ENCODE data around the gene PLEKHH1. TPM values are rescaled to one million over a fixed set of nuclear protein-coding genes. Genes with fewer than 3 reads are reported as not detected.
A peak's percentile ranks its signal among the peaks of the same experiment; 100 is the strongest.
"Not testable (repeated sequence)": the region's sequence is repeated elsewhere in the genome, so short reads cannot be mapped to it uniquely, and the experiment has no call there.

Gene PLEKHH1
- total RNA-seq, 2 donors from 2014 or later, result 1.0 to 1.2 TPM

GRCh38 chr14:67527756-67528155, 5.3 kb upstream of the PLEKHH1 start:
- no peak overlapping the region for H3K4me3 Mint-ChIP-seq
- no peaks in the 10 kb centered on the region for H3K36me3 Mint-ChIP-seq (ENCODE audit: insufficient read depth in 2 of 2)
- ATAC-seq (replicated peaks in 1 of 2), result no peak
- peaks cover 56% of the 10 kb centered on the region for H3K27me3 Mint-ChIP-seq (ENCODE audit: low read depth)
- peaks cover 4% of the 10 kb centered on the region for H3K4me1 Mint-ChIP-seq (ENCODE audit: low read depth)
- H3K27ac Mint-ChIP-seq, result no peak overlapping the region
- DNase-seq, result no peak
- H3K9me3 Mint-ChIP-seq, result no peaks in the 10 kb centered on the region

GRCh38 chr14:67528276-67528675, 4.8 kb upstream of the PLEKHH1 start:
- Mint-ChIP-seq H3K9me3 (no peaks in the 10 kb centered on the region), H3K4me3 (no peak overlapping the region), H3K36me3 (ENCODE audit: insufficient read depth in 2 of 2) (no peaks in the 10 kb centered on the region), H3K4me1 (ENCODE audit: low read depth) (peaks cover 4% of the 10 kb centered on the region), H3K27ac (no peak overlapping the region), H3K27me3 (ENCODE audit: low read depth) (peaks cover 52% of the 10 kb centered on the region)
- ATAC-seq (replicated peaks in 1 of 2) (no peak), DNase-seq (no peak)

GRCh38 chr14:67529947-67530935, 2.8 kb upstream of the PLEKHH1 start:
- H3K27me3 Mint-ChIP-seq (ENCODE audit: low read depth), result peaks cover 57% of the 10 kb centered on the region
- no peaks in the 10 kb centered on the region for H3K36me3 Mint-ChIP-seq (ENCODE audit: insufficient read depth in 2 of 2)
- H3K4me1 Mint-ChIP-seq (ENCODE audit: low read depth), result peaks cover 4% of the 10 kb centered on the region
- no peak overlapping the region for H3K4me3 Mint-ChIP-seq
- no peaks in the 10 kb centered on the region for H3K9me3 Mint-ChIP-seq
- no peak overlapping the region for H3K27ac Mint-ChIP-seq
- ATAC-seq (replicated peaks in 1 of 2) (no peak), DNase-seq (no peak)

GRCh38 chr14:67532606-67532997, 488 bp upstream of the PLEKHH1 start:
- H3K4me1 Mint-ChIP-seq (ENCODE audit: low read depth), result no peaks in the 10 kb centered on the region
- DNase-seq (no peak), ATAC-seq (replicated peaks in 1 of 2) (no peak)
- H3K4me3 Mint-ChIP-seq, result peak overlapping the region; percentile 60 to 73
- no peak overlapping the region for H3K27ac Mint-ChIP-seq
- peaks cover 47% of the 10 kb centered on the region for H3K27me3 Mint-ChIP-seq (ENCODE audit: low read depth)
- H3K9me3 Mint-ChIP-seq, result no peaks in the 10 kb centered on the region
- H3K36me3 Mint-ChIP-seq (ENCODE audit: insufficient read depth in 2 of 2), result no peaks in the 10 kb centered on the region

- no peaks in the 10 kb centered on the region for H3K4me1 Mint-ChIP-seq (ENCODE audit: low read depth)
- H3K9me3 Mint-ChIP-seq, result no peaks in the 10 kb centered on the region
- DNase-seq (no peak), ATAC-seq (replicated peaks in 1 of 2) (no peak)
- no peak overlapping the region for H3K27ac Mint-ChIP-seq
- no peaks in the 10 kb centered on the region for H3K36me3 Mint-ChIP-seq (ENCODE audit: insufficient read depth in 2 of 2)
- H3K27me3 Mint-ChIP-seq (ENCODE audit: low read depth), result peaks cover 42% of the 10 kb centered on the region
- H3K4me3 Mint-ChIP-seq, result peak overlapping the region; percentile 72 to 78
These were observed 630 bp downstream of the PLEKHH1 start for GRCh38 chr14:67533754-67534085.

GRCh38 chr14:67536087-67536486, 3.0 kb downstream of the PLEKHH1 start:
- Mint-ChIP-seq H3K4me1 (ENCODE audit: low read depth) (no peaks in the 10 kb centered on the region), H3K4me3 (no peak overlapping the region), H3K9me3 (no peaks in the 10 kb centered on the region), H3K36me3 (ENCODE audit: insufficient read depth in 2 of 2) (no peaks in the 10 kb centered on the region), H3K27me3 (ENCODE audit: low read depth) (peaks cover 27% of the 10 kb centered on the region), H3K27ac (no peak overlapping the region)
- ATAC-seq (replicated peaks in 1 of 2) (no peak), DNase-seq (no peak)

GRCh38 chr14:67537736-67538135, 4.6 kb downstream of the PLEKHH1 start:
- Mint-ChIP-seq H3K27ac (no peak overlapping the region), H3K27me3 (ENCODE audit: low read depth) (peaks cover 29% of the 10 kb centered on the region), H3K36me3 (ENCODE audit: insufficient read depth in 2 of 2) (no peaks in the 10 kb centered on the region), H3K4me3 (no peak overlapping the region), H3K9me3 (no peaks in the 10 kb centered on the region), H3K4me1 (ENCODE audit: low read depth) (peaks cover 5% of the 10 kb centered on the region)
- no peak for DNase-seq
- no peak for ATAC-seq (replicated peaks in 1 of 2)

GRCh38 chr14:67538501-67538900, 5.4 kb downstream of the PLEKHH1 start:
- H3K36me3 Mint-ChIP-seq (ENCODE audit: insufficient read depth in 2 of 2), result no peaks in the 10 kb centered on the region
- no peak for DNase-seq
- ATAC-seq (replicated peaks in 1 of 2), result no peak
- no peak overlapping the region for H3K4me3 Mint-ChIP-seq
- H3K27me3 Mint-ChIP-seq (ENCODE audit: low read depth), result peaks cover 35% of the 10 kb centered on the region
- peaks cover 5% of the 10 kb centered on the region for H3K4me1 Mint-ChIP-seq (ENCODE audit: low read depth)
- no peak overlapping the region for H3K27ac Mint-ChIP-seq
- H3K9me3 Mint-ChIP-seq, result no peaks in the 10 kb centered on the region

GRCh38 chr14:67539116-67539515, 6.0 kb downstream of the PLEKHH1 start:
- no peak for DNase-seq
- Mint-ChIP-seq H3K27me3 (ENCODE audit: low read depth) (peaks cover 33% of the 10 kb centered on the region), H3K4me3 (no peak overlapping the region), H3K27ac (no peak overlapping the region), H3K36me3 (ENCODE audit: insufficient read depth in 2 of 2) (no peaks in the 10 kb centered on the region), H3K9me3 (no peaks in the 10 kb centered on the region), H3K4me1 (ENCODE audit: low read depth) (peaks cover 5% of the 10 kb centered on the region)
- ATAC-seq (replicated peaks in 1 of 2), result no peak

GRCh38 chr14:67541448-67542387, 8.6 kb downstream of the PLEKHH1 start:
- no peak overlapping the region for H3K27ac Mint-ChIP-seq
- peaks cover 5% of the 10 kb centered on the region for H3K4me1 Mint-ChIP-seq (ENCODE audit: low read depth)
- H3K9me3 Mint-ChIP-seq, result peaks cover 0 to 2% of the 10 kb centered on the region in 2 donors
- ATAC-seq (replicated peaks in 1 of 2) (peak; percentile 50 to 53), DNase-seq (peak; percentile 9 to 31)
- H3K27me3 Mint-ChIP-seq (ENCODE audit: low read depth), result peaks cover 24% of the 10 kb centered on the region
- H3K36me3 Mint-ChIP-seq (ENCODE audit: insufficient read depth in 2 of 2), result peaks cover 0 to 1% of the 10 kb centered on the region in 2 donors
- H3K4me3 Mint-ChIP-seq, result peak overlapping the region; percentile 57 to 79

GRCh38 chr14:67542620-67543019, 9.5 kb downstream of the PLEKHH1 start:
- not testable (repeated sequence) for H3K4me1 Mint-ChIP-seq (ENCODE audit: low read depth); DNase-seq; ATAC-seq (replicated peaks in 1 of 2); H3K9me3 Mint-ChIP-seq; H3K27ac Mint-ChIP-seq; H3K4me3 Mint-ChIP-seq; H3K36me3 Mint-ChIP-seq (ENCODE audit: insufficient read depth in 2 of 2)
- H3K27me3 Mint-ChIP-seq (ENCODE audit: low read depth), result peaks cover 24% of the 10 kb centered on the region

- H3K9me3 Mint-ChIP-seq, result peaks cover 0 to 2% of the 10 kb centered on the region in 2 donors
- H3K36me3 Mint-ChIP-seq (ENCODE audit: insufficient read depth in 2 of 2), result peaks cover 0 to 1% of the 10 kb centered on the region in 2 donors
- H3K4me1 Mint-ChIP-seq (ENCODE audit: low read depth), result peaks cover 5% of the 10 kb centered on the region
- H3K27me3 Mint-ChIP-seq (ENCODE audit: low read depth), result peaks cover 24% of the 10 kb centered on the region
- H3K4me3 Mint-ChIP-seq, result no peak overlapping the region
- DNase-seq, result no peak
- ATAC-seq (replicated peaks in 1 of 2), result no peak
- H3K27ac Mint-ChIP-seq, result peak overlapping the region; percentile 34
These were observed 11.5 kb downstream of the PLEKHH1 start for GRCh38 chr14:67544590-67544989.

- ATAC-seq (replicated peaks in 1 of 2), result no peak
- peaks cover 11% of the 10 kb centered on the region for H3K27me3 Mint-ChIP-seq (ENCODE audit: low read depth)
- peaks cover 0 to 1% of the 10 kb centered on the region in 2 donors for H3K36me3 Mint-ChIP-seq (ENCODE audit: insufficient read depth in 2 of 2)
- H3K4me3 Mint-ChIP-seq, result no peak overlapping the region
- H3K9me3 Mint-ChIP-seq, result peaks cover 0 to 2% of the 10 kb centered on the region in 2 donors
- DNase-seq, result no peak
- no peaks in the 10 kb centered on the region for H3K4me1 Mint-ChIP-seq (ENCODE audit: low read depth)
- no peak overlapping the region for H3K27ac Mint-ChIP-seq
These were observed 14.2 kb downstream of the PLEKHH1 start for GRCh38 chr14:67547224-67547780.
